ENCODE results near the gene PDCL2. TPM values are rescaled to one million over a fixed set of nuclear protein-coding genes. Genes with fewer than 3 reads are reported as not detected.
"Not testable (repeated sequence)": the region's sequence is repeated elsewhere in the genome, so short reads cannot be mapped to it uniquely, and the experiment has no call there.

Gene PDCL2, protein sequence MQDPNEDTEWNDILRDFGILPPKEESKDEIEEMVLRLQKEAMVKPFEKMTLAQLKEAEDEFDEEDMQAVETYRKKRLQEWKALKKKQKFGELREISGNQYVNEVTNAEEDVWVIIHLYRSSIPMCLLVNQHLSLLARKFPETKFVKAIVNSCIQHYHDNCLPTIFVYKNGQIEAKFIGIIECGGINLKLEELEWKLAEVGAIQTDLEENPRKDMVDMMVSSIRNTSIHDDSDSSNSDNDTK
- polyA plus RNA-seq (ENCODE audit: insufficient read depth in 1 of 5, insufficient read length in 5 of 5, low replicate concordance in 1 of 5), result under 1 TPM in 1 of 5 donors, not detected in 4; 0.36 TPM
- long read RNA-seq, donor 1, result 0 reads
- long read RNA-seq, donor 2, result 0 reads
- long read RNA-seq, donor 3, result 0 reads
- long read RNA-seq, donor 4, result 0 reads
- long read RNA-seq, donor 5, result 0 reads
- long read RNA-seq, donor 6, result 0 reads
- long read RNA-seq, donor 7, result 0 reads
- long read RNA-seq, donor 8, result 0 reads

DNA sequence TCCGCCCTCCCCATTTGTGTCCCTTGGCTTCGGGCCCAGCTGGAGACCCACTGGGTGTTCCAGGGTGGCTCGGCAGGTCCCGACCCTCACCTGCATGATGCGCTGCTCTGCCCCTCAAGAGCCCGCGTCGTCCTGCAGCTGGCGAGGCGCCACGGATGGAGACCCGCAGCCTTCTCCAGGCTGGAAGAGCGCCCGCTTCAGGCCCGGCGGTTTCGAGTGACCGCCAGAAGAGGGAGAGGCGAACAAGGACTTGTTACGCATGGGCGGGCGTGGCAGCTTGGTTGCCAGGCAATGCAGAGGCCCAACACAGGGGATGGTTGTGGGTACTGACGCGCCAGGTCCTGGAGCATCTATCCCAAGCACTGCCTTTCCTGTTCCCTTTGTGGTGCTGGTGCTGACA, at the start of gene PDCL2:
Gene PDCL2 (minus strand): TSS at position 232 of the 400 bp plus-strand sequence. CDS start 136 bp downstream, at position 96.
- no peak for DNase-seq

DNA sequence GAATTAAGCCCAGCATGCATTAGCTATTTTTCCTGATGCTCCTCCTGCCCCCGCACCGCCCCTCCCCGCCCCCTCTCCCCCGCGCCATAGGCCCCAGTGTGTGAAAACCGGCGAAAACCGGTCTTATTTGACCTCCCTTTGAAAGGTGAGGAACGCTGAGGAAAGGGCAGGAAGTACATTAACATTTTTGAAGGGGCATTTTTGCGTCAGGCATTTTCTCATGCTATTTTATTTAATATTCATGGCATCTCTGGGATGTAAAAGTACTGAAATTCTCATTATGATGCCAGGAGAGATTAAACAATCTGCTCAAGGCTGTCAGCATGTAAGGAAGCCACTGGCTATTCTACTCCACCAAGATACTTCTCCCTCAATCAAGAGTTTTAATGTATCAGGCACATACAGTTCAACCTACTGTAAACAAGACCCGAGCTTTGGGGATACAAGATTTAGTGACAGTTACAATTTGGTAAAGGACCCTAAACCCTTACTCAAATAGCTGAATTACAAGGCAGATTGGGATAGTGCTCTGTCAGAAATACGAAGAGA, 45.3 kb upstream of the PDCL2 start:
- no peak for DNase-seq

DNA sequence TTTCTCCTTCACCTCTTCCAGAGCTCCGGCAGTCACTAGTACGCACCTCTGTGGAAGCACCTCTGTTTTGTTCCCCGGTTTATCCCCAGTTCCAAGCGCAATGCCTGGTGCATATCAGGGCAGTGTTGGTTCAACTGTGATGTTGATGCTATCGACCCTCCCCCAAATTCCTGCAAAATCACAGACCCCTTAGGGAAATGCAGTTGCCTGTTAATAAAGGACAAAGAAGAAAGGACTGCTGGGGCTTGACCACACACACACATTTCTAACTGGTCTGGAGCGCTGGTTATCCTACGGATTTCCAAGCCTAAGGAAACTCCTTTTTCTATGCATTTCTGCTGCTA, 44.6 kb upstream of the PDCL2 start:
- DNase-seq, result no peak

DNA sequence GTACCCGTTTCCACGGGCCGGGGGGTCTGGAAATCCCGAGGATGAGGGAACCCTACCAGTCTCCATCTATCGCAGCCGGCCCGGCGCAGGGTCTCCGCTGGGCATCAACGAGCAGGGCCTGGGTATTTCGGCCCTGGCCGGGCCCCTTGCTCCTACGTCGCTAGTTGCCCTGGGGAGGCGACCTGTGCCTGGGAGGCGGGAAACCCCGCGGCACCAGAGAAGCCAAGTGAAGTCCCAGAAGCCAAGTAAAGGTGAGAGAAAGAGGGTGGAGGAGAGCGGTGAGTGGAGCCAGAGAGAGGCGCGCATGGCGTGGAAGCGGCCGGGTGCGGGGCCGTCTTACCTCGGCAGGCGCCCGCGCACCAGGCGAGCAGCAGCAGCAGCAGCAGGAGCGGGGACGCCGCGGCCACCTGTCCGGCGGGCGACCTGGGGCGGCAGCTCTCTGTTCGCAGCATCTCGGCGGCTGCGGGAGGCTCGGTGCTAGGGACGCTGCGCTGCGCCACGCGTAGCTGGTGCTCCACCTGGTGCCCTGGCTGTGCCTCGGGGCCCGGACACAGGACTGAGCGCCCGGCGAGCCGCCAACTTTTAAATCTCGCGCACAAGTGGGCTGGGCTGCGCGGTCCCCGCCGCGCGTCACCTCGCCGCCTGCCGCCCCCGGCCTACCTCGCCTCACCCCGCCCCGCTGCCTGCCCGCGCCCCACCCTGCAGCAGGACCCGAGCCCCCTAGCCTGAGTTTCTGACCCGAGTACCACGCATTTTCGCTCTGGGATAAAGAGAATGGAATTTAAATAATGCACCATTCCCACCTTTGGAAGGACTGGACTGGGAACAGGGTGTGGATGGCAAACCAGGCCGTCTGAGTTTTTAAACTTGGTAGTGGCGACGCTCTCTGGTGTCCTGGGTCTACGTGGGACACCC, 44.0 kb upstream of the PDCL2 start, which contains the start of gene NMU:
Gene NMU (minus strand): TSS at position 558 of the 915 bp plus-strand sequence. CDS start 106 bp downstream, at position 452.
- DNase-seq, result peak; percentile 22 to 23

DNA sequence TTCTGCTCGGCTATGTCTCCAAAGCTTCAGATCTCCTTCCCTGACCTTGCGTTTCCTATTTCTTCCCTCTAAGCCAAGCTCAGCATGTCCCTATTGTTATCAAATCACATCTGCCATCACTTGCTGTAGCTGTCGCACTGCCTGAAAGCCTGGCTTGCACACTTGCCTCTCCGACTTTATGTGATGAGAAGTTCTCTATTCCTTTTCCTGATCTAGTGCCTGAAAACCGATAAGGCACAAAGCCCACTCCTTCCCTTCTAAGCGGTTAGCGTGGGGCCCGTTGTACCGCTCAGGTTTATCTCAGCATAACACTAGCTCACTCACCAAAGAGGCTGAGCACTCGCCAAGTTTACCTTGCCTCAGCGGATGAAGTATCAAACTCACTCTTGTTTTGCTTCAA, 43.2 kb upstream of the PDCL2 start:
- no peak for DNase-seq

DNA sequence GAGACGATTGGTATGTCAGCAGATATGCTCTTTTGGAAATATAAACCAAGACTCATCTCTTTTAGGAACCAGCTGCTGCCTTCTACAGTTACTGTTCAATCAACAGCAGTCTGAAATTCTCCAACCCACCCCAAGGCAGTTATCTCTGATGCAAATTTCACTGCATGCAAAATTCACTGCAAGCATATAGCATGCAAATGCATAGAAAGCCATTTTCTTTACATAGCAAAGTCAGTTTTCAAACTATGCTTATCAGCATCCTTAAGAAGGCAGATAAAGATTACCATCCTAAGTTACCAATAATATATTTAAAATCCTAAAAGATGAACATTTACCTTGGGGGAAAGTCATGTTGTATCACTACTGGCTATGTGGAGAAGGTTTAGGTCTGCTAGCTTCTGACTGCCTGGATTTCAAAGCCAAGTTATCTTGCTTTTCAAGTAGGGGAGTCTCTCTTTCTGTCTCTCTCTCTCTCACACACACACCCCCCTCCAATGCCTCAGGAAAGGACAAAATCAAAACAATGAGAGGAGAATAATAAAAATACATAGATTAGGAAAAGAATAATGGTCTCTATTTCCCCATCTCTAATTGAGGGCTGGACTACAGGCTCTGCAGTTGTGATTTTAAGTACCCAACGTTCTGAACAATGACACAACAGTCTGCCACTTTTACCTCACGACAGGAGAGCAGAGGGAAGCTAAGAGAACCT, 42.5 kb upstream of the PDCL2 start:
- DNase-seq, result no peak

DNA sequence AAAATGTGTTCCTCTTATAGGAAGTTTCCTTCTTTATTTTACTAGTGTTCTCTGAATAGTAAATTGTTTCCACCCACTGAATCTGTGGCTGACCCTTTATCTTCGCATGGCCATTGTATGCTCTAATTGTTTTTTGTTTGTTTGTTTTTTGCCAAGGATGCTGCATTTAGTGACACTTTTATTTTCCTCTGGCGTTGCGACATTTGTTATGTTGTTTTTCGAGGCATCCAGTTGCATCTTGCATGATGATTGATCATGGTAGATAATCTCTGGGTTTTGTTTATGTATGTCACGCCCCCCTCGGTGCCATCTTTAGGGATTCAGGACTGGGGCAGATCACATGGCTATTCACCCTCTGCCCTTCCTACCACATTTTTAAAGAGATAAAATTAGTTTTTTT, 41.9 kb upstream of the PDCL2 start:
- DNase-seq, result no peak

DNA sequence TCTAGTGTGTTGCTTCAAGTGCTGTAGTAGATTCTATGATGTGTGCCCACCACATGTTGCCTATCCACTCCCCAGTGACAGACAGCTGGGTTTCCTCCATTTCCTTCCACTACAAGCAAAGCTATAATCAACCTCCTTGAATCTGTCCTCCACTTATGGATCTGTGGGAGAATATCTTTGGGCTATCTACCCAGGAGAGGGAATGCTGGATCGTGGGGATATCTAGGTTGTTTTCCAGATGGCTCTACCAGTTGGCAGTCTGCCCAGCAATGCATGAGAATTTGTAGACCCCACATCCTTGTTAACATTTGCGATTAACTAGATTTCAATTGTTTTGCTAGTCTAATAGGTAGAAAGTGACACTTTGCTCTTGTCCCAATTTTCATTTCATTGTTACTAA, 33.8 kb upstream of the PDCL2 start:
- no peak for DNase-seq

DNA sequence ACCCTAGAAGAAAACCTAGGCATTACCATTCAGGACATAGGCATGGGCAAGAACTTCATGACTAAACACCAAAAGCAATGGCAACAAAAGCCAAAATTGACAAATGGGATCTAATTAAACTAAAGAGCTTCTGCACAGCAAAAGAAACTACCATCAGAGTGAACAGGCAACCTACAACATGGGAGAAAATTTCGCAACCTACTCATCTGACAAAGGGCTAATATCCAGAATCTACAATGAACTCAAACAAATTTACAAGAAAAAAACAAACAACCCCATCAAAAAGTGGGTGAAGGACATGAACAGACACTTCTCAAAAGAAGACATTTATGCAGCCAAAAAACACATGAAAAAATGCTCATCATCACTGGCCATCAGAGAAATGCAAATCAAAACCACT, 32.0 kb upstream of the PDCL2 start:
- DNase-seq, result not testable (repeated sequence)

DNA sequence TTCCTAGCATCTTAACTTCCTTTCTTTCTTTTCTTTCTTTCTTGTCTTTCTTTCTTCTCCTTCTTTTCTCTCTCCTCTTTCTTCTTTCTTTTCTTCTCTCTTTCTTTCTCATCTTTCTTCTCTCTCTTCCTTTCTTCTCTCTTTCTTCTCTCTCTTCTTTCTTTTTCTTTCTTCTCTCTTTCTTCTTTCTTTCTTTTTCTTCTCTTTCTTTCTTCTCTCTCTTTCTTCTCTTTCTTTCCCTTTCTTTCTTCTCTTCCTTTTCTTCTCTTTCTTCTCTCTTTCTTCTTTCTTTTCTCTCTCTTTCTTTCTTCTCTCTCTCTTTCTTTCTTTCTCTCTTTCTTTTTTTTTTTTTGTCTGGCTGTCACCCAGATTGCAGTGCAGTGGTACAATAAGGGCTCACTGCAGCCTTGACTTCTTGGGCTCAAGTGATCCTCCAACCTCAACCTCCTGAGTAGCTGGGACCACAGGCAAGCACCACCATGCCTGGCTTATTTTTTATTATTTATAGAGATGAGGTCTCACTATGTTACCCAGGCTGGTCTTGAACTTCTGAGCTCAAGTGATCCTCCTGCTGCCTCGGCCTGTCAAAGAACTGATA, 26.6 kb upstream of the PDCL2 start:
- no peak for DNase-seq

DNA sequence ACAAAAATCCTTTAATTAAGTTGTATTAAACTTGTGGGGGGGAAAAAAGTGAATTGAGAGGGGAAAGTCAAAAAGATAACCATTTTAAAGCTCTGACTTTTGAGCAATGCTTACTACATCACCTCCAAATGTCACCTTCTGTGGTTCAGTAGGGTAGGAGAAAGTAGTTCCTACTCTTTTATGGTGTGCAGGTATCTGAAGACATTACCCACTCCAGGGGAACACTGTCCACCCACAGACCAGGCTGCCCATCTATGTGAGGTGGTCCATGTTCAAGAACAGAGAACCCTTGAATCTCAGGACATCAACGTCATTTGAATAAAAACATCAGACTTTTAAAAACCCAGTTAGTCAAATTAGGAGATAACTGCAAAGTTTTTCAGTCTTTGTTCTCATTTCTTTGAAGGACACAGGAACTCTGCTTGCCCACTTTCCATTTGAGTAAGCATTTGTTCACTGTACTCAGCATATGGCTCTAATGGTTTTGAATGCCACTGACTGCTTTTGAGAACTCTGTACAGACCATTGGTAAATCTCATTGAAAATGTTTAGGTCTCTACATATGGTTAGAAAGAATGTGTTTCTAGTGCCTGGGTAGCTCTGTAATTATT, 25.6 kb upstream of the PDCL2 start:
- no peak for DNase-seq

DNA sequence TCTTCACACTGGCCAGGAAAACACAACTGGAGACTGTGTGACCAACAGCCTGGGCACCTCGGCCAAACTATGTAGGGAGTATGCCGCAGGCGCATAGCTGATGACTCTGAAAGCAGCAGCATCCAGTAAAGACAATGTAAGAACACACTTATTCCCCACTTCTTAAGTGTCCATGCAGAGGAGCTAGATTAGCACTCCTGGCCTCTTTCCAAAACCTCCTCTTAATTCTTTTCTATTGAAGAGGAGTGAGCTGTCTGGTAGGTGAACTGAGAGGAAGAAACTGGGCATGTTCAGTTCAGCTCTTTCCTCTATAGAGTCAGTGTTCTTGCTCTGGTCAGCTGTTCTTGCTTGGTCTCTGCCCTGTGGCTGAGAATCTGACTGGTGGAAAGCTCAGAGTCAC, 23.0 kb upstream of the PDCL2 start:
- DNase-seq, result no peak

DNA sequence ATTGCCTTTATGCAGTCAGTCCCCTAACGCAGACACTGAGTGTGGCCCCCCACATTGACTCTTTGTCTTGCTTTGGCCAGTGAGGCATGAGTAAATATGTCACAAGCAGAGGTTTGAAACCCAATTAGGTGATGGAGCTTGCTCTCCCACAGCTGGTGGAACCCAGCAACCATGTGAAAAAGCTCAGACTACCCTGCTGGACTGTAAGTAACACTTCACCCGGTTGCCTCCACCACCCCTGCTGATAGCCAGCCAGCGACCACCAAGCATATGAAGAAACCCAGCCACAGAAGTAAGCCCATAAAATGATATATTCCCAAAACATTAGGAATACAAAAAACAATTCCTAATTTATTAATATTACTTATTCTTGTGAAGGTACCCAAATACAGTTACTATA, 21.6 kb upstream of the PDCL2 start:
- DNase-seq, result no peak

DNA sequence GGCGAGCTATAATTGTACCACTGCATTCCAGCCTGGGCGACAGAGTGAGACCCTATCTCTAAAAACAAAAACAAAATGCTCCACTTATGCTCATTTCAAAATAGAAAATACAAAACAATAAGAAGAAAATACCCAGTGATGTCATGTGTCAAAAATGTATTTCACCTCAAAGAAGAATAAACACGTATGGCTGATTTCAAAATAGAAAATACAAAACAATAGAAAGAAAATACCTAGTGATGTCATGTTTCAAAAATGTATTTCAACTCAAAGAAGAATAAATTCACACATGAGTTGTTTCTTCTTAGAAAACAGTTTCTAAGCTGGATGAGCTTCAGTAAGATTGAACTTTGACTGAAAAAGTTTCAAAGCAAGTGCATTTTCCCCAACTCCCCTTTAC, 20.3 kb upstream of the PDCL2 start:
- no peak for DNase-seq

DNA sequence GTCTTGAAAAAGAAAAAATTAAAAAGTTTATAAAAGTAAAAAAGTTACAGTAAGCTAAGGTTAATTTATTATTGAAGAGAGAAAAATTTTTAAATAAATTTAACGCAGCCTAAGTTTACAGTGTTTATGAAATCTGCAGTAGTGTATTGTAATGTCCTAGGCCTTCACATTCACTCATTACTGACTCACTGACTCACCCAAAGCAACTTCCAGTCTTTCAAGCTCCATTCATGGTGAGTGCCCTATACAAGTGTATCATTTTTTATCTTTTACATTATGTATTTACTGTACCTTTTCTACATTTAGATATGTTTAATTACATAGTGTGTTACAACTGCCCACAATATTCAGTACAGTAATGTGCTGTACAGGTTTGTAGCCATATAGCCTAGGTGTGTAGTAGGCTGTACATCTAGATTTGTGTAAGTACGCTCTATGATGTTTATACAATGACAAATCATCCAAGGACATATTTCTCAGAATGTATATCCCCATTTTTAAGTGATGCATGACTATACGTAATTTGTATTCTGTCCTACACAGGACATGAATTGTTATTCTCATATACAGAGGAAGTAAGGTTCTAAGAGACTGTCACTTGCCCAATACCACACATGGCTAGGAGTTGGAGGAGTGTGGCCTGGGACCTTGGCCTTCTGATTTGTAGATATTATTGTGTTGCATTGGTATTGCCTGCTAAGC, 19.5 kb upstream of the PDCL2 start:
- no peak for DNase-seq

DNA sequence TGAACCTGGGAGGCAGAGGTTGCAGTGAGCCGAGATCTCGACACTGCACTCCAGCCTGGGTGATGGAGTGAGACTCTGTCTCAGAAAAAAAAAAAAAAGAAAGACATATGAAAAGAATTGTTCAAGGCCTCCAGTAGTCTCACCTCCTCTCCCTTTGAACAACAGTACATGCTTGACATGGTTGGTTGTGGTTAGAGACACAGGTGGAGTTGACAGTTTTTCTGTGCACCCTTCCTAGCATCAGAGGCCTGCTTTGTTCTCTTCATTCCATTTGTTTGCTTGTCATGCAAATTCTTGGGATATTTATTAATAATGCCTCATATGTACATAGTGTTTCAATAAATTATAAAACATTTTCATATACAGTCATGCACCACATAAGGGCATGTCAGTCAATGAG, 18.3 kb upstream of the PDCL2 start:
- DNase-seq, result no peak

DNA sequence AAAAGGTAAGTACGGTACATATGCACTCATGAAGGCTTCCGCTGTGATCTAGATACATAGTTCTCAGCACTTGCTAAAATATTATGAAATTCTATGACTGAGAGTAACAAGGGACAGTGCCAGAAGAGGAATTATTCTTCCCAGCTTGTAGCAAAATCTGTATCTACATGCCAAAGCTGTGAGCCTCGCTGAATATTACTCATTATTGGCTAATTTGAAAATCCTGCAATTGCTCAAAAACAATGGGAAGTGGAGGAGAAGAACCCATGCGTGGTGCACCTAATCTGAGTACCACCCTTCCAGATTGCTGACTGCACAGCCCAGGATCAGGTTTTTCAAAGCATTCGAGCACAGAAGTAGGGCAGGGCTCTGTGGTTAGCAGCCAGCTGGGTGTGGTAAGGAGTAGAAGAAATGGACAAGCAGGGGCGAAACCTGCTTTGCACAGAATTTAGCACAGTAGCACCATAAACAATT, 17.4 kb upstream of the PDCL2 start:
- no peak for DNase-seq

DNA sequence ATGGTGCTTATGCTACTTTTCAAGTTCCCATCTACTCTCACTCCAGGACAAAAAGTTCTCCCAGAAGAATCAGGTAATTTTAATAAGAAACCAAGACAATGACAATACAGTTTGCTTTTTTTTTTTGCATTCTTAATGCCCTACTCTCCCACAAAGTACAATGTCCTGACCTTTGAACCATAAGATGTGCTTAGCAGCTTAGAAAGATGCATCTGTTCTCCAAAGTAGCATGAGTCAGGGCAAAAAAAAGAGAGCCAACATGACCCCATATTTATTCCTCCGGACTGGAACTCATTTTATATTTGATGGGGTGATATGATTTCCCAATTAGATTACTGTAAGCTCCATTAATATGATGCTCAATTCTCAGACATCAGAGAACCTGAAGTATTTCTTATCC, 16.5 kb upstream of the PDCL2 start:
- DNase-seq, result no peak

DNA sequence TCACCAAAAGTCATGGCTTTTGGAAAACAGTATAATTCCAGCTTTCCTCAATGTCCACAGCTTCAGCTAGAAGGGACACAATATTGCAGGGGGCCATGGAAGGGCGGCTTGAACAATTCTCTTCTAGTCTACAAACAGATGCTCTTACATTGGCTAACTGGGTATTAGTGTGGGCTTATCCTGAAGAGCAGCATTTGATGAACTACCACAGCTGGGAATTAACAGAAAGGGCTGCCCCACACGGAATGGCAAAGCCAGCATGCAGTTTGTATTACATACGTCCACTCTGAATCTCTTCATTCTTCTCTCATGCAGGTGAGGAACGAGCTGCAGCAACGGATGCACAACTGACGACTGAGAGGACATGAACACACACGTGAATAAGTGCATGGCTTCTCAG, 13.0 kb upstream of the PDCL2 start:
- no peak for DNase-seq

DNA sequence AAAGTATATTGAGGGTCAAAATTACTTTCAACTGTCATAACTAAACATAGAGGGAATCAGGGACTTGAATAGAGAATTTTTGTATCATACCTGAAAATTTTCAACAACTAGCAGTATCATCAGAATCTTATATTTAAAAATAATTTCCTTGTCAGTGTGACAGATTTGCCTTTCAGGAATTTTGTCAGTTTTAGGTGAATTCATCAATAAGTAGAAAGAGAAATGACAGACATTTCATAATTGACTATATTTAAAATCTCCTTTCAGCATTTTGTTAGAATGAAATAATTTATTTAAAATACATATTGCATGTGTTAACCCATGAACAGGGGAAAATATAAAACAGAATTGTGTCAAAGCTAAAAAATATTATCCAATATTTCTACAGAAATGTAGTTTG, 8.6 kb upstream of the PDCL2 start:
- DNase-seq, result no peak
